ENCODE results near the gene MLPH.

- no peak for TF ChIP-seq CTCF (IDR thresholded peaks at IDR 0.05; ENCODE audit: insufficient read depth, low read length)
- TF ChIP-seq POLR2AphosphoS5 (IDR thresholded peaks at IDR 0.05; ENCODE audit: low read depth) = no peak
- TF ChIP-seq GABPA (IDR thresholded peaks at IDR 0.05; ENCODE audit: low read depth) = no peak
- no peak for TF ChIP-seq SPI1 (IDR thresholded peaks at IDR 0.05; ENCODE audit: borderline replicate concordance, low read depth)
- TF ChIP-seq REST (IDR thresholded peaks at IDR 0.05; ENCODE audit: insufficient replicate concordance, low read depth) = no peak
Measured at GRCh38 chr2:237511885-237512405, 24.9 kb downstream of the MLPH start.

Data from HL-60 (cell line).